SK-N-SH (cell line): ENCODE data around the gene ANKH. TPM values are rescaled to one million over a fixed set of nuclear protein-coding genes. Genes with fewer than 3 reads are reported as not detected.

Experiments
- CTCF ChIA-PET: fragments of 300-600, 350-600 bp; formaldehyde crosslinking; extraction: SDS; loops from one replicate; lab custom pipeline; 2021; lab: Yijun Ruan, JAX
- POLR2A ChIA-PET: fragments of 350-600 bp; sonication (Branson Sonifier 250); formaldehyde crosslinking; extraction: SDS; loops from one replicate; lab custom pipeline; 2020; ENCODE audit warnings: antibody characterized with exemption, inconsistent platforms; lab: Yijun Ruan, JAX
- DNase-seq: peaks from one replicate; pipeline ENCODE4 v3.0.0; 2012
- H2AFZ ChIP-seq: fragments of 200-600 bp; sonication (generic); 2 replicates; pipeline ENCODE4 v1.8.1; 2016; ENCODE audit warnings: antibody characterized with exemption, mild to moderate bottlenecking, low read depth
- H3F3A ChIP-seq: fragments of 200-600 bp; sonication (generic); replicated peaks from 2 replicates; pipeline ENCODE3; 2016; ENCODE audit warnings: antibody characterized with exemption, mild to moderate bottlenecking; ENCODE audit not compliant: insufficient read depth
- H3K27ac ChIP-seq, 2 experiments: fragments of 200-500 bp in 1 of 2; fragments of 200-600 bp in 1 of 2; sonication (Bioruptor generic) in 1 of 2; sonication (generic), shearing (Covaris generic) in 1 of 2; 2 replicates each; pipeline versions ENCODE4 v1.5.1 to v1.6.1; 2014 to 2016; ENCODE audit warnings: low read depth in 2 of 2, inconsistent platforms in 1 of 2, low read length in 1 of 2, mild to moderate bottlenecking in 1 of 2, mixed read lengths in 1 of 2
- H3K27me3 ChIP-seq: fragments of 200-600 bp; sonication (generic), shearing (Covaris generic); 2 replicates; pipeline ENCODE4 v1.6.1; 2016; ENCODE audit warnings: mixed run types; ENCODE audit not compliant: insufficient read depth
- H3K36me3 ChIP-seq, 2 experiments: fragments of 200-500 bp in 1 of 2; fragments of 200-600 bp in 1 of 2; sonication (Bioruptor generic) in 1 of 2; sonication (generic) in 1 of 2; replicated peaks in 1 of 2; 2 replicates each; pipeline versions ENCODE3 to v1.5.1; 2014 to 2016; ENCODE audit warnings: low read length in 1 of 2, mild to moderate bottlenecking in 1 of 2; ENCODE audit not compliant: insufficient read depth in 2 of 2, control insufficient read depth in 1 of 2
- H3K4me1 ChIP-seq, 2 experiments: fragments of 200-500 bp in 1 of 2; fragments of 200-600 bp in 1 of 2; sonication (Bioruptor generic) in 1 of 2; sonication (generic), shearing (Covaris generic) in 1 of 2; 2 replicates each; pipeline versions ENCODE4 v1.5.1 to v1.6.1; 2014 to 2016; ENCODE audit warnings: low read depth in 1 of 2, low read length in 1 of 2, mixed run types in 1 of 2; ENCODE audit not compliant: insufficient read depth in 2 of 2, control insufficient read depth in 1 of 2
- H3K4me2 ChIP-seq: fragments of 200-600 bp; sonication (generic), shearing (Covaris generic); 2 replicates; pipeline ENCODE4 v1.6.1; 2017; ENCODE audit warnings: mixed run types
- H3K4me3 ChIP-seq, 2 experiments: fragments of 200-500 bp in 1 of 2; fragments of 200-600 bp in 1 of 2; sonication (Bioruptor generic) in 1 of 2; sonication (generic), shearing (Covaris generic) in 1 of 2; 2 replicates each; pipeline versions ENCODE4 v1.5.1 to v1.8.1; 2014 to 2016; ENCODE audit warnings: low read depth in 2 of 2, inconsistent platforms in 1 of 2, low read length in 1 of 2, mild to moderate bottlenecking in 1 of 2, mixed read lengths in 1 of 2, moderate library complexity in 1 of 2
- H3K79me2 ChIP-seq: fragments of 200-600 bp; sonication (generic); 2 replicates; pipeline ENCODE4 v1.8.1; 2017; ENCODE audit warnings: mild to moderate bottlenecking; ENCODE audit not compliant: insufficient read depth
- H3K9ac ChIP-seq: fragments of 200-600 bp; sonication (generic); 2 replicates; pipeline ENCODE4 v1.6.1; 2017; ENCODE audit warnings: mixed run types
- H3K9me2 ChIP-seq: fragments of 200-600 bp; sonication (generic); 2 replicates; pipeline ENCODE4 v1.6.1; 2017; ENCODE audit warnings: mixed run types
- H3K9me3 ChIP-seq: fragments of 200-600 bp; sonication (generic); 2 replicates; pipeline ENCODE4 v1.6.1; 2017; ENCODE audit warnings: mixed run types, mild to moderate bottlenecking, moderate library complexity
- H4K20me1 ChIP-seq: fragments of 200-600 bp; sonication (generic); 2 replicates; pipeline ENCODE4 v1.6.1; 2017; ENCODE audit warnings: mild to moderate bottlenecking, mixed run types; ENCODE audit not compliant: insufficient read depth
- CHD2 ChIP-seq: fragments of 150-350 bp; IDR thresholded peaks from 2 replicates; pipeline ENCODE4 v1.6.1; 2018; ENCODE audit warnings: low read length; ENCODE audit not compliant: partially characterized antibody
- CTCF ChIP-seq: fragments of 200-600 bp; sonication (generic); IDR thresholded peaks from 2 replicates; pipeline ENCODE4 v1.6.1; 2017; ENCODE audit warnings: antibody characterized with exemption, mild to moderate bottlenecking, moderate library complexity
- EP300 ChIP-seq, 2 experiments: IDR thresholded peaks; 2 replicates each; pipeline versions ENCODE4 v1.4.0 to v1.6.1; 2012; ENCODE audit warnings: borderline replicate concordance in 1 of 2, low read depth in 1 of 2, low read length in 1 of 2
- FOXJ3 ChIP-seq: sonication (generic); formaldehyde crosslinking; IDR thresholded peaks from 2 replicates; pipeline ENCODE4 v1.5.1; 2020; ENCODE audit warnings: mild to moderate bottlenecking, missing genetic modification reagents
- FOXM1 ChIP-seq: IDR thresholded peaks from 2 replicates; pipeline ENCODE4 v1.4.0; 2012; ENCODE audit warnings: low read depth, mild to moderate bottlenecking
- GATA2 ChIP-seq: sonication (generic); formaldehyde crosslinking; IDR thresholded peaks from 2 replicates; pipeline ENCODE4 v1.5.0; 2020; ENCODE audit warnings: mild to moderate bottlenecking, missing genetic modification reagents
- IRF3 ChIP-seq: fragments of 150-350 bp; IDR thresholded peaks from 2 replicates; pipeline ENCODE4 v1.6.1; 2016; ENCODE audit warnings: mild to moderate bottlenecking, low read depth, low read length
- NFIC ChIP-seq: IDR thresholded peaks from 2 replicates; pipeline ENCODE4 v1.4.0; 2012; ENCODE audit warnings: borderline replicate concordance
- PBX3 ChIP-seq: IDR thresholded peaks from 2 replicates; pipeline ENCODE4; 2012
- REST ChIP-seq: IDR thresholded peaks from 2 replicates; pipeline ENCODE4 v1.6.1; 2012; ENCODE audit warnings: mild to moderate bottlenecking, low read depth, low read length, moderate library complexity
- SIN3A ChIP-seq: IDR thresholded peaks from 2 replicates; pipeline ENCODE4 v1.6.1; 2012; ENCODE audit warnings: low read depth, mild to moderate bottlenecking, low read length, moderate library complexity, borderline replicate concordance
- TAF1 ChIP-seq: IDR thresholded peaks from 2 replicates; pipeline ENCODE4 v1.6.1; 2012; ENCODE audit warnings: low read depth, mild to moderate bottlenecking, low read length, moderate library complexity, borderline replicate concordance
- TEAD4 ChIP-seq: IDR thresholded peaks from 2 replicates; pipeline ENCODE4 v1.4.0; 2012; ENCODE audit warnings: mild to moderate bottlenecking, borderline replicate concordance; ENCODE audit not compliant: insufficient read depth
- USF1 ChIP-seq: IDR thresholded peaks from 2 replicates; pipeline ENCODE4 v1.4.0; 2012; ENCODE audit warnings: low read depth, borderline replicate concordance
- YY1 ChIP-seq: IDR thresholded peaks from 2 replicates; pipeline ENCODE4 v1.4.0; 2012; ENCODE audit warnings: low read depth, mild to moderate bottlenecking
- WGBS: methylation state at CpG from one replicate; pipeline ENCODE4 v1.1.6; 2017; ENCODE audit warnings: low lambda C conversion rate; 5-methylcytosine and 5-hydroxymethylcytosine counted together
- polyA plus RNA-seq, 3 experiments: library from polyadenylated mRNA; depleted of rRNA; stranded (reverse); fragments of >200 nt; gene quantifications; 2 replicates each; pipeline ENCODE4 v1.2.3, GENCODE V29; 2012

Gene ANKH
- polyA plus RNA-seq, 1 of the 3 experiments (the other 2 are of a cell fraction), result 22.0 TPM

GRCh38 chr5:14673443-14673842 is 198.1 kb downstream of the ANKH start:
- no peak overlapping the region for H3K27ac ChIP-seq
- ChIA-PET POLR2A (no interaction called here), CTCF (interaction anchor here (0.6 to 1.1 kb wide), 2 partner anchors 12 to 13 kb away, joined by 3 to 4 read pairs; no protein-coding TSS in a partner anchor)
- no peaks in the 10 kb centered on the region for H3K9me2 ChIP-seq
- H4K20me1 ChIP-seq, result peaks cover 65% of the 10 kb centered on the region
- no peak overlapping the region for H3K4me3 ChIP-seq
- H3K79me2 ChIP-seq, result peaks cover 100% of the 10 kb centered on the region
- H3K4me1 ChIP-seq, result peaks cover 4 to 31% of the 10 kb centered on the region in 2 experiments; a peak in 2 of 4 replicates
- DNase-seq, result no peak
- no peaks in the 10 kb centered on the region for H3K9me3 ChIP-seq
- TF ChIP-seq YY1 (no peak), USF1 (no peak), REST (no peak), TEAD4 (no peak)
- 73% methylated on average over 3 of the region's 3 CpGs for WGBS
- no peaks in the 10 kb centered on the region for H3K27me3 ChIP-seq
- H3K36me3 ChIP-seq, result peaks cover 14 to 18% of the 10 kb centered on the region in 2 experiments
- no peak overlapping the region for H3K4me2 ChIP-seq
- H3K9ac ChIP-seq, result no peak overlapping the region
- no peak overlapping the region for H2AFZ ChIP-seq
- no peaks in the 10 kb centered on the region for H3F3A ChIP-seq

GRCh38 chr5:14672484-14673394 is 198.8 kb downstream of the ANKH start:
- WGBS, result 93% methylated on average over 9 of the region's 9 CpGs
- peak overlapping the region; percentile 21; the same call in 1 of the 2 replicates for H3K4me2 ChIP-seq
- H3F3A ChIP-seq, result no peaks in the 10 kb centered on the region
- H2AFZ ChIP-seq, result no peak overlapping the region
- H3K9ac ChIP-seq, result no peak overlapping the region
- peaks cover 100% of the 10 kb centered on the region for H3K79me2 ChIP-seq
- H3K27ac ChIP-seq, result no peak overlapping the region
- no peaks in the 10 kb centered on the region for H3K27me3 ChIP-seq
- peaks cover 18% of the 10 kb centered on the region in 2 experiments for H3K36me3 ChIP-seq
- ChIA-PET POLR2A (no interaction called here), CTCF (interaction anchor here (0.6 to 1.1 kb wide), 3 partner anchors 12 to 308 kb away, joined by 3 to 4 read pairs (median 4); no protein-coding TSS in a partner anchor)
- H3K4me3 ChIP-seq, result no peak overlapping the region
- DNase-seq, result no peak
- no peaks in the 10 kb centered on the region for H3K9me3 ChIP-seq
- peaks cover 4 to 31% of the 10 kb centered on the region in 2 experiments; a peak in 2 of 4 replicates for H3K4me1 ChIP-seq
- H3K9me2 ChIP-seq, result no peaks in the 10 kb centered on the region
- peaks cover 68% of the 10 kb centered on the region for H4K20me1 ChIP-seq
- TF ChIP-seq SIN3A (no peak), CHD2 (no peak), TAF1 (no peak), IRF3 (no peak), GATA2 (CRISPR knock-in tag) (no peak), NFIC (no peak), CTCF (no peak), FOXM1 (no peak), FOXJ3 (CRISPR knock-in tag) (no peak), PBX3 (no peak), EP300 (IDR thresholded peaks at IDR 0.05; ENCODE audit: borderline replicate concordance in 1 of 2, low read depth in 1 of 2, low read length in 1 of 2) (no peak)
